Large intestine (tissue), 3 donors: Measurements from ENCODE around the gene ARHGAP21. TPM values are rescaled to one million over a fixed set of nuclear protein-coding genes. Genes with fewer than 3 reads are reported as not detected.

Experiments used
- DNase-seq, 2 donors: peaks; one replicate each; pipeline versions ENCODE4 v3.0.0 to v3.0.0-alpha.2; 2013
- H3K27ac ChIP-seq: one replicate; pipeline ENCODE4 v1.5.1; 2013; ENCODE audit warnings: low read length
- H3K27me3 ChIP-seq: 2 replicates; pipeline ENCODE4 v1.6.1; 2013; ENCODE audit warnings: low read length; ENCODE audit not compliant: control insufficient read depth, insufficient read depth
- H3K36me3 ChIP-seq: 2 replicates; pipeline ENCODE4 v1.6.1; 2013; ENCODE audit warnings: low read length; ENCODE audit not compliant: control insufficient read depth, insufficient read depth
- H3K4me1 ChIP-seq: one replicate; pipeline ENCODE4 v1.6.1; 2013; ENCODE audit warnings: low read length; ENCODE audit not compliant: control insufficient read depth, insufficient read depth
- H3K4me3 ChIP-seq: one replicate; pipeline ENCODE4 v1.5.1; 2013; ENCODE audit warnings: low read length
- H3K9me3 ChIP-seq: one replicate; pipeline ENCODE4 v1.6.1; 2013; ENCODE audit warnings: mild to moderate bottlenecking, low read depth, low read length, moderate library complexity; ENCODE audit not compliant: control insufficient read depth
- WGBS: methylation state at CpG from one replicate; pipeline ENCODE4 v1.1.5; 2013; ENCODE audit warnings: low lambda C conversion rate; ENCODE audit not compliant: insufficient coverage; 5-methylcytosine and 5-hydroxymethylcytosine counted together
- polyA plus RNA-seq: library from polyadenylated mRNA; unstranded; fragments of 120-200 nt; gene quantifications from one replicate; pipeline ENCODE4 v1.2.1, GENCODE V29; 2013

ARHGAP21 gene
- polyA plus RNA-seq, 1 donor = 55.4 TPM

- H3K9me3 ChIP-seq = no peaks in the 10 kb centered on the region
- DNase-seq = no peak
- no peak overlapping the region for H3K27ac ChIP-seq
- 95% methylated on average over 2 of the region's 3 CpGs for WGBS
- H3K4me1 ChIP-seq = no peaks in the 10 kb centered on the region
- H3K27me3 ChIP-seq = no peaks in the 10 kb centered on the region
- no peak overlapping the region for H3K4me3 ChIP-seq
- peaks cover 21% of the 10 kb centered on the region for H3K36me3 ChIP-seq
Measured at GRCh38 chr10:24616536-24616935, 107.2 kb downstream of the ARHGAP21 start.

- WGBS = 100% methylated on average over 1 of the region's 1 CpG
- H3K4me1 ChIP-seq = no peaks in the 10 kb centered on the region
- no peak overlapping the region for H3K4me3 ChIP-seq
- no peak overlapping the region for H3K27ac ChIP-seq
- DNase-seq = no peak
- no peaks in the 10 kb centered on the region for H3K9me3 ChIP-seq
- H3K27me3 ChIP-seq = no peaks in the 10 kb centered on the region
- peaks cover 24% of the 10 kb centered on the region for H3K36me3 ChIP-seq
Measured at GRCh38 chr10:24606021-24606420, 117.7 kb downstream of the ARHGAP21 start.

GRCh38 chr10:24605141-24605540 lies 118.5 kb downstream of the ARHGAP21 start:
- H3K4me1 ChIP-seq = no peaks in the 10 kb centered on the region
- DNase-seq = no peak
- H3K4me3 ChIP-seq = no peak overlapping the region
- H3K27ac ChIP-seq = no peak overlapping the region
- no CpG with 5 or more reads among the region's 3 CpGs for WGBS
- H3K27me3 ChIP-seq = no peaks in the 10 kb centered on the region
- peaks cover 33% of the 10 kb centered on the region for H3K36me3 ChIP-seq
- no peaks in the 10 kb centered on the region for H3K9me3 ChIP-seq

- Histone ChIP-seq H3K27me3 (no peaks in the 10 kb centered on the region), H3K4me1 (no peaks in the 10 kb centered on the region), H3K27ac (no peak overlapping the region), H3K36me3 (peaks cover 40% of the 10 kb centered on the region), H3K9me3 (no peaks in the 10 kb centered on the region), H3K4me3 (no peak overlapping the region)
- DNase-seq = no peak
- 100% methylated on average over 1 of the region's 2 CpGs for WGBS
Measured at GRCh38 chr10:24603333-24603732, 120.4 kb downstream of the ARHGAP21 start.

GRCh38 chr10:24597961-24598360 lies 125.7 kb downstream of the ARHGAP21 start:
- Histone ChIP-seq H3K4me3 (no peak overlapping the region), H3K27ac (no peak overlapping the region), H3K9me3 (no peaks in the 10 kb centered on the region), H3K36me3 (peaks cover 56% of the 10 kb centered on the region), H3K4me1 (no peaks in the 10 kb centered on the region), H3K27me3 (no peaks in the 10 kb centered on the region)
- DNase-seq = no peak
- 100% methylated on average over 2 of the region's 3 CpGs for WGBS

GRCh38 chr10:24597426-24597825 lies 126.3 kb downstream of the ARHGAP21 start:
- Histone ChIP-seq H3K27me3 (no peaks in the 10 kb centered on the region), H3K4me3 (no peak overlapping the region), H3K4me1 (no peaks in the 10 kb centered on the region), H3K36me3 (peaks cover 57% of the 10 kb centered on the region), H3K27ac (no peak overlapping the region), H3K9me3 (no peaks in the 10 kb centered on the region)
- no peak for DNase-seq
- no CpG with 5 or more reads among the region's 7 CpGs for WGBS

GRCh38 chr10:24596217-24596930 lies 127.3 kb downstream of the ARHGAP21 start:
- no peak for DNase-seq
- WGBS = 95% methylated on average over 3 of the region's 11 CpGs
- Histone ChIP-seq H3K4me3 (no peak overlapping the region), H3K27me3 (no peaks in the 10 kb centered on the region), H3K4me1 (no peaks in the 10 kb centered on the region), H3K27ac (no peak overlapping the region), H3K36me3 (peaks cover 64% of the 10 kb centered on the region), H3K9me3 (no peaks in the 10 kb centered on the region)

- H3K36me3 ChIP-seq = peaks cover 64% of the 10 kb centered on the region
- no peaks in the 10 kb centered on the region for H3K9me3 ChIP-seq
Measured at GRCh38 chr10:24590697-24591457, 132.8 kb downstream of the ARHGAP21 start.

GRCh38 chr10:24589265-24589664 lies 134.4 kb downstream of the ARHGAP21 start:
- Histone ChIP-seq H3K27ac (no peak overlapping the region), H3K9me3 (no peaks in the 10 kb centered on the region), H3K4me3 (no peak overlapping the region), H3K27me3 (no peaks in the 10 kb centered on the region), H3K4me1 (no peaks in the 10 kb centered on the region), H3K36me3 (peaks cover 63% of the 10 kb centered on the region)
- WGBS = 100% methylated on average over 1 of the region's 2 CpGs
- DNase-seq = no peak

More at GRCh38 chr10:24590697-24591457, 132.8 kb downstream of the ARHGAP21 start:
- H3K27me3 ChIP-seq = no peaks in the 10 kb centered on the region
- H3K4me1 ChIP-seq = no peaks in the 10 kb centered on the region
- no peak for DNase-seq
- H3K4me3 ChIP-seq = no peak overlapping the region
- H3K27ac ChIP-seq = no peak overlapping the region

- peaks cover 3% of the 10 kb centered on the region for H3K36me3 ChIP-seq
- no peaks in the 10 kb centered on the region for H3K9me3 ChIP-seq
- DNase-seq = no peak
- H3K27me3 ChIP-seq = no peaks in the 10 kb centered on the region
- no peak overlapping the region for H3K27ac ChIP-seq
- no peak overlapping the region for H3K4me3 ChIP-seq
- no peaks in the 10 kb centered on the region for H3K4me1 ChIP-seq
- no CpG with 5 or more reads among the region's 4 CpGs for WGBS
Measured at GRCh38 chr10:24579906-24580305, 143.8 kb downstream of the ARHGAP21 start.
